Embryonic facial prominence (tissue), 1 donor: Measurements from ENCODE around the gene TENM4.

Source experiments
- DNase-seq: peaks from one replicate; pipeline ENCODE4 v3.0.0-alpha.2; 2016; ENCODE audit errors: extremely low spot score

TENM4 gene

GRCh38 chr11:79087238-79087960 lies 353.4 kb downstream of the TENM4 start:
- DNase-seq: no peak

- DNase-seq: no peak
Measured at GRCh38 chr11:79086056-79086455, 354.8 kb downstream of the TENM4 start.

GRCh38 chr11:79084382-79084781 lies 356.4 kb downstream of the TENM4 start:
- no peak for DNase-seq

- DNase-seq: no peak
Measured at GRCh38 chr11:79083352-79083751, 357.5 kb downstream of the TENM4 start.

GRCh38 chr11:79082907-79083306 lies 357.9 kb downstream of the TENM4 start:
- DNase-seq: no peak

- no peak for DNase-seq
Measured at GRCh38 chr11:79082280-79082679, 358.6 kb downstream of the TENM4 start.

- DNase-seq: no peak
Measured at GRCh38 chr11:79081471-79082031, 359.3 kb downstream of the TENM4 start.

- DNase-seq: no peak
Measured at GRCh38 chr11:79080551-79080950, 360.3 kb downstream of the TENM4 start.

- no peak for DNase-seq
Measured at GRCh38 chr11:79078999-79079398, 361.8 kb downstream of the TENM4 start.

- DNase-seq: no peak
Measured at GRCh38 chr11:79078456-79078855, 362.4 kb downstream of the TENM4 start.

- DNase-seq: no peak
Measured at GRCh38 chr11:79077702-79078330, 363.0 kb downstream of the TENM4 start.

- no peak for DNase-seq
Measured at GRCh38 chr11:79076526-79077115, 364.2 kb downstream of the TENM4 start.

- DNase-seq: no peak
Measured at GRCh38 chr11:79074547-79074946, 366.3 kb downstream of the TENM4 start.

GRCh38 chr11:79071190-79071589 lies 369.6 kb downstream of the TENM4 start:
- DNase-seq: no peak

GRCh38 chr11:79070518-79070917 lies 370.3 kb downstream of the TENM4 start:
- no peak for DNase-seq

GRCh38 chr11:79069504-79069903 lies 371.3 kb downstream of the TENM4 start:
- no peak for DNase-seq

GRCh38 chr11:79068356-79068755 lies 372.5 kb downstream of the TENM4 start:
- DNase-seq: no peak

GRCh38 chr11:79067352-79067679 lies 373.5 kb downstream of the TENM4 start:
- DNase-seq: no peak

- DNase-seq: no peak
Measured at GRCh38 chr11:79066456-79067351, 374.1 kb downstream of the TENM4 start.

- no peak for DNase-seq
Measured at GRCh38 chr11:79062814-79063762, 377.7 kb downstream of the TENM4 start.
